SK-N-DZ (cell line): ENCODE data around the gene SIAH3.

ENCODE experiments used
- DNase-seq: peaks from one replicate; pipeline ENCODE4 v3.0.0-alpha.2; 2015; ENCODE audit warnings: low spot score
- small RNA-seq, 2 experiments: library from RNA; depleted of rRNA; stranded (forward); fragments of <200 nt; gene quantifications; one replicate each; pipeline ENCODE3, GENCODE V24; 2014

Gene SIAH3

DNA sequence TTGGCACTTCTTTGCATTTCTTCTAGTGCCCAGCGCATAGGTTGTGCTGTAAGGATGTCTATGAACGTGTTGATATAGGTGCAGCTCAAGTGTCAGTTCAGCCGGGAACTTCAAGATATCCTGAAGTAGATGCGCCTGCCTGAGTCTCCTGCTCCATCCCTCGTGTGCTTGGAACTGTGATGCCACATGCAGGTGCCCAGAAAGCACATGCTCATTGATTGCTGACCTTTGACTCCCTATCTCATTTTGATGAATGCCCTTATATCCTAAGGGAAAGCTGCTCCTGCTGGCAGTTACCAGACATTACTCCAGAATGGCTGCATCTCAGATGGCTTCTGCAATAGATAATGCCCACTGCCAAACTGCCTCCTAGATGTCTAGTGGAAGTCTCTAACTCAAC, 108.6 kb downstream of the SIAH3 start:
- DNase-seq, result no peak

DNA sequence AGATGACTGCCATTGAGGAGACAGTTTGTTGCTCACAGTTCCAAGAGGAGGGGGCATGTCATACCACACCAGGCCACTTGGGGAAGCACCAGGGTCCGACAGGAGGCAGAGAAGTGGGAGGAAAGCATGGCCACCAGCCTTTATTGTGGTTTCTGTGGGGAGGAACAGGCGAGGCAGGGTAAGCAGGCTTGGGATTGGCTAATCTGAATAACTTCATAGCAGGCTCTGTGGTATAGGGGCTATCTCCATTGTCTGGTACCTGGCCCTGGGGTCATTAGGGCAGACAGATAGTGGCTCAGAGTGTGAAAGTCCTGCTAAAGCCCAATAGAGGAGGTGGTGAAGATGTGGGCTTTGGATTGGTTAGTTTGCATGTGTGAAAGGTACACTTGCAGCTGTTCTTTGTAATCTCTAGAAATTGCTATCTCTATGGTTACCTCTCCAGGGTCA, 114.0 kb downstream of the SIAH3 start:
- peak; percentile 23 for DNase-seq

- DNase-seq, result no peak
These were observed 118.2 kb downstream of the SIAH3 start for GRCh38 chr13:45733361-45733760.

- no peak for DNase-seq
These were observed 118.6 kb downstream of the SIAH3 start for GRCh38 chr13:45732916-45733315.

- no peak for DNase-seq
These were observed 120.1 kb downstream of the SIAH3 start for GRCh38 chr13:45731455-45731854.

DNA sequence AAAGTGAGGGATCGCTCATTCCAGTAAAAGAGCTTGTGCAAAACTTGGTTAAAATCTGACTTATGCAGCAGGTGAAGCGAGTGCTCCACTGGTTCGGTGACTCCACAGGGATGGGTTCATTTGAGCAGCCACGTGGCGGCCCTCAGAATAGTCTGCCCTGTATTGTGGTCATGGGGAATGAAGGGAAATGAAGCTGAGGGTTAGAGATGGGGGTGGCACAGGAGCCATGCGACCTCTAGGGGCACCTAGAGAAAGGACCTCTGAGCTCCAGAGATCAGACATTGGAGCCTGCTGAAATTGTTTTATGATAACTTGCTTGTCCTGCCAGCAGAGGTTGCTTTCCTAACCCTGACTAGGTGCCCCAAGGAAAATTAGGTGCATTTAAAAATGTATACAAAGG, 122.8 kb downstream of the SIAH3 start:
- DNase-seq, result peak; percentile 72

Small RNA genes within 50 kb of the gene (small RNA-seq; reads per million reads assigned to genes)
- gene RF00017, result 0 reads per million in 2 experiments
